ENCODE measurements around the gene SLC7A7. TPM values are rescaled to one million over a fixed set of nuclear protein-coding genes. Genes with fewer than 3 reads are reported as not detected.

SLC7A7 gene
- total and polyA plus RNA-seq, 2 of the 13 experiments (the other 11 are each of a cell fraction or from before 2014, with no cell fraction given), result 0.13 to 0.63 TPM

- no peak for TF ChIP-seq ZNF318 (CRISPR knock-in tag; IDR thresholded peaks at IDR 0.05)
- 0 out of 2 replicates have a peak, but pooled peaks have one; percentile 5 for TF ChIP-seq KLF9 (CRISPR knock-in tag; IDR thresholded peaks at IDR 0.05; ENCODE audit: low read depth)
- no peak for TF ChIP-seq ISL2 (CRISPR knock-in tag; IDR thresholded peaks at IDR 0.05)
- TF ChIP-seq ZNF772 (CRISPR knock-in tag; IDR thresholded peaks at IDR 0.05), result peak; percentile 65; the same call in 1 of the 2 replicates
- peak; percentile 62; the same call in 1 of the 2 replicates for TF ChIP-seq MTF2 (CRISPR knock-in tag; IDR thresholded peaks at IDR 0.05; ENCODE audit: borderline replicate concordance)
- no peak for TF ChIP-seq RFX5 (IDR thresholded peaks at IDR 0.05; ENCODE audit: low read depth, low read length)
- peak; percentile 41; the same call in 1 of the 2 replicates for TF ChIP-seq DNMT1 (CRISPR knock-in tag; IDR thresholded peaks at IDR 0.05)
- TF ChIP-seq EED (CRISPR knock-in tag; IDR thresholded peaks at IDR 0.05), result 0 out of 2 replicates have a peak, but pooled peaks have one; percentile 37
- TF ChIP-seq ARNT (IDR thresholded peaks at IDR 0.05), result no peak
- 0 out of 2 replicates have a peak, but pooled peaks have one; percentile 30 for TF ChIP-seq ZSCAN5A (CRISPR knock-in tag; IDR thresholded peaks at IDR 0.05; ENCODE audit: borderline replicate concordance)
Measured at GRCh38 chr14:22837750-22838538, 22.7 kb upstream of the SLC7A7 start (continued).

Data from HepG2 (cell line).